Measurements from ENCODE around the gene PXT1. TPM values are rescaled to one million over a fixed set of nuclear protein-coding genes. Genes with fewer than 3 reads are reported as not detected.
"Not testable (repeated sequence)": the region's sequence is repeated elsewhere in the genome, so short reads cannot be mapped to it uniquely, and the experiment has no call there.

PXT1 gene
- total RNA-seq, 1 donor from 2014 or later: not detected

DNA sequence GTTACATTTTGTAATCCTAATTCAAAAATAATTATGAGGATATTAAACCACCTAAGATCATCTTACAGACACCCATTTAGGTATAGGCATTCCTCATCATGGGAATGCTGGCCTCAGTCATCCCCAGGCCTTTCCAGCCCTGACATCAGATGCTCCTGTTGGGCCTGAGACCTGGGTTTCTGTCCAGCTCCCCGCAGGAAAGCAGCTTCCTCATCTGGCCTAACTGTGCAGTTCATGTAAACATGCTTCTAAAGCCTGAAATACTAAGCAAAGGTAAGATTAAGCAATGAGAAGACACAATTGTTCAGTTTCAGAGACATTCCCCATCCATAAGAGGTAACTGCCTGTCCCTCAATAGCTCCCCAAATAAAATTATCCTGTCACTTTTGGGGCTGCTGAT, 74.2 kb downstream of the PXT1 start:
- Histone ChIP-seq H3K4me1 (no peaks in the 10 kb centered on the region), H3K36me3 (peaks cover 3 to 5% of the 10 kb centered on the region in 2 donors), H3K27ac (no peak overlapping the region), H3K9me3 (no peaks in the 10 kb centered on the region), H3K27me3 (no peaks in the 10 kb centered on the region), H3K4me3 (no peak overlapping the region)
- TF ChIP-seq, protein P1, sequence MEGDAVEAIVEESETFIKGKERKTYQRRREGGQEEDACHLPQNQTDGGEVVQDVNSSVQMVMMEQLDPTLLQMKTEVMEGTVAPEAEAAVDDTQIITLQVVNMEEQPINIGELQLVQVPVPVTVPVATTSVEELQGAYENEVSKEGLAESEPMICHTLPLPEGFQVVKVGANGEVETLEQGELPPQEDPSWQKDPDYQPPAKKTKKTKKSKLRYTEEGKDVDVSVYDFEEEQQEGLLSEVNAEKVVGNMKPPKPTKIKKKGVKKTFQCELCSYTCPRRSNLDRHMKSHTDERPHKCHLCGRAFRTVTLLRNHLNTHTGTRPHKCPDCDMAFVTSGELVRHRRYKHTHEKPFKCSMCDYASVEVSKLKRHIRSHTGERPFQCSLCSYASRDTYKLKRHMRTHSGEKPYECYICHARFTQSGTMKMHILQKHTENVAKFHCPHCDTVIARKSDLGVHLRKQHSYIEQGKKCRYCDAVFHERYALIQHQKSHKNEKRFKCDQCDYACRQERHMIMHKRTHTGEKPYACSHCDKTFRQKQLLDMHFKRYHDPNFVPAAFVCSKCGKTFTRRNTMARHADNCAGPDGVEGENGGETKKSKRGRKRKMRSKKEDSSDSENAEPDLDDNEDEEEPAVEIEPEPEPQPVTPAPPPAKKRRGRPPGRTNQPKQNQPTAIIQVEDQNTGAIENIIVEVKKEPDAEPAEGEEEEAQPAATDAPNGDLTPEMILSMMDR (IDR thresholded peaks at IDR 0.05): no peak
- intact Hi-C loops (cut with DNase I): no loop called here
- DNase-seq (ENCODE audit: low spot score in 2 of 2): no peak

DNA sequence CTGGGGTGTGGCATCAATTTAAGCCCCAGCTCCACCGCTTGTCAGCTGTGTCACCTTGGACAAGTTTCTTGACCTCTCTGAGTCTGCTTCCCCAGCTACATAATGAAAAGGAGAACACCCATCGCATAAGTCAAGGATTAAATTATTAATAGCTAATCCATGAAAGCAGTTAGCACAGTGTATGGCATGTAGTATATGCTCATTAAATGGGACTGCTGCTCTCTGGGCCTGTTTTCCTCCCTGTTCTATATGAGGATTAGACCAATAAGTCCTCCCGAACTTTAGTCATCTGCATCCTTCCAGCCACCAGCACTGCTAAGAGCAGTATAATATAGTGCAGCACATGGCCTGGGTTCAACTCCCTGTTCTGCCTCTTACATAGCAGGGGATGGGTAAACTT, 74.9 kb downstream of the PXT1 start:
- DNase-seq (ENCODE audit: low spot score in 2 of 2): no peak
- intact Hi-C loops (cut with DNase I): no loop called here

DNA sequence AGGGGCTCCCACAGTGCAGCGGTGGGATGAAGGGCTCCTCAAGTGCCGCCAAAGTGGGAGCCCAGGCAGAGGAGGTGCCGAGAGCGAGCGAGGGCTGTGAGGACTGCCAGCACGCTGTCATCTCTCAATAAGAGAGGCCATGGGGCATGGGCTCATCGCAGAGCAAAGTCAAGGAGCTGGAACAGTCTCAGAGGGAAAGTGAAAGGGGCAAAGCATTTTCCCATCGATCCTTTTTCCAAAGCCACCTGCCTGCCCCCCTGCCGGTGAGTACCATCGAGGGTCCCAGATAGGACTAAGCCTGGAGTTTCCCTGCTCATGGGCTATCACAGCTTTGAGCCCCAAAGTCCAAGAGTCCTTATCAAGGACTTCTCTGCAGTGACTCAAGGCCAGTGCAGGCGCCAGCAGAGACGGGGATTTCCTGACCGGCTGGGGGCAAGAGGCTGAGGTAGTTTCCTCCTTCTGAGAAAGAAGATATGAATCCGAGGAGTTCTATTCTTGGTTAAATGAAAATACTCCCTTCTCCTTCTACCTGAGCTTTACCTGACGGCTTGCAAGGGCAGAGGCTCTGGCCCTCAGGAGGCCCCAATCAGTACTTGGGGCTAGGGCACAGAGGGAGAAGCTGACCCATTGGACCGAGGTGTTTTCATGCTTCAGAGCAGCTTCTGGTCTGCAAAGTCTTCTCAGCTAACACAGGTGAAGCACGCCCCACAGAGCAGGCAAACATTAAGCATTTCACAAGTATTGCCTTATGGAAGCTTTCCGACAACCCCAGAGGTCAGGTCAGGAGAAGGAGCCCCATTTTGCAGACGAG, 77.8 kb downstream of the PXT1 start:
- no peaks in the 10 kb centered on the region for H3K9me3 ChIP-seq
- TF ChIP-seq, protein P1 (IDR thresholded peaks at IDR 0.05): no peak
- H3K4me3 ChIP-seq: no peak overlapping the region
- peaks cover 3 to 5% of the 10 kb centered on the region in 2 donors for H3K36me3 ChIP-seq
- intact Hi-C loops (cut with DNase I): loop anchor here (5.0 kb wide), 3 partner anchors 168 to 338 kb away; partner anchors contain the start of genes BRPF3 and MAPK14
- H3K27ac ChIP-seq: no peak overlapping the region
- H3K27me3 ChIP-seq: no peaks in the 10 kb centered on the region
- no peak for DNase-seq (ENCODE audit: low spot score in 2 of 2)
- H3K4me1 ChIP-seq: peaks cover 0 to 10% of the 10 kb centered on the region in 2 donors

More for the DNA sequence above, 74.9 kb downstream of the PXT1 start:
- Histone ChIP-seq H3K4me3 (no peak overlapping the region), H3K36me3 (peaks cover 3 to 5% of the 10 kb centered on the region in 2 donors), H3K9me3 (no peaks in the 10 kb centered on the region), H3K27me3 (no peaks in the 10 kb centered on the region), H3K27ac (no peak overlapping the region), H3K4me1 (no peaks in the 10 kb centered on the region)
- TF ChIP-seq, protein P1 (IDR thresholded peaks at IDR 0.05): no peak

DNA sequence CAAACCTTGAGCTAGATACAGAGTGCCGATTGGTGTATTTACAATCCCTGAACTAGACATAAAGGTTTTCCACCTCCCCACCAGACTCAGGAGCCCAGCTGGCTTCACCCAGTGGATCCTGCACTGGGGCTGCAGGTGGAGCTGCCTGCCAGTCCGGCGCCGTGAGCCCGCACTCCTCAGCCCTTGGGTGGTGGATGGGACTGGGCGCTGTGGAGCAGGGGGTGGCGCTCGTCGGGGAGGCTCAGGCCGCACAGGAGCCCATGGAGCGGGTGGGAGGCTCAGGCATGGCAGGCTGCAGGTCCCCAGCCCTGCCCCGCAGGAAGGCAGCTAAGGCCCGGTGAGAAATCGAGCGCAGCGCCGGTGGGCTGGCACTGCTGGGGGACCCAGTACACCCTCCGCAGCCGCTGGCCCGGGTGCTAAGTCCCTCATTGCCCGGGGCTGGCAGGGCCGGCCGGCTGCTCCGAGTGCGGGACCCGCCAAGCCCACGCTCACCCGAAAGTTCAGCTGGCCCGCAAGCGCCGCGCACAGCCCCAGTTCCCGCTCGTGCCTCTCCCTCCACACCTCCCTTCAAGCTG, 78.5 kb downstream of the PXT1 start:
- DNase-seq (ENCODE audit: low spot score in 2 of 2); H3K9me3 ChIP-seq; H3K36me3 ChIP-seq; H3K27ac ChIP-seq; H3K4me3 ChIP-seq; H3K27me3 ChIP-seq: not testable (repeated sequence)
- H3K4me1 ChIP-seq: peaks cover 0 to 18% of the 10 kb centered on the region in 2 donors
- intact Hi-C loops (cut with DNase I): loop anchor here (5.0 kb wide), 3 partner anchors 167 to 337 kb away; partner anchors contain the start of genes BRPF3 and MAPK14

DNA sequence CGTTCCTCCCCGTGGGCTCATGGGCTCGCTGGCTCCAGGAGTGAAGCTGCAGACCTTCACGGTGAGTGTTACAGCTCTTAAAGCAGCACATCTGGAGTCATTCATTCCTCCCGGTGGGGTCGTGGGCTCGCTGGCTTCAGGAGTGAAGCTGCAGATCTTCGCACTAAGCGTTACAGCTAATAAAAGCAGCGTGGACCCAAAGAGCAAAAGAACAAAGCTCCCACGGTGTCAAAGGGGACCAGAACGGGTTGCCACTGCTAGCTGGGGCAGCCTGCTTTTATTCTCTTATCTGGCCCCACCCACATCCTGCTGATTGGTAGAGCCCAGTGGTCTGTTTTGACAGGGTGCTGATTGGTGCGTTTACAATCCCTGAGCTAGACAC, 79.3 kb downstream of the PXT1 start:
- peaks cover 0 to 26% of the 10 kb centered on the region in 2 donors for H3K4me1 ChIP-seq
- intact Hi-C loops (cut with DNase I): loop anchor here (5.0 kb wide), 3 partner anchors 166 to 336 kb away; partner anchors contain the start of genes BRPF3 and MAPK14
- H3K4me3 ChIP-seq; DNase-seq (ENCODE audit: low spot score in 2 of 2); H3K9me3 ChIP-seq; H3K27me3 ChIP-seq; H3K36me3 ChIP-seq; H3K27ac ChIP-seq: not testable (repeated sequence)

DNA sequence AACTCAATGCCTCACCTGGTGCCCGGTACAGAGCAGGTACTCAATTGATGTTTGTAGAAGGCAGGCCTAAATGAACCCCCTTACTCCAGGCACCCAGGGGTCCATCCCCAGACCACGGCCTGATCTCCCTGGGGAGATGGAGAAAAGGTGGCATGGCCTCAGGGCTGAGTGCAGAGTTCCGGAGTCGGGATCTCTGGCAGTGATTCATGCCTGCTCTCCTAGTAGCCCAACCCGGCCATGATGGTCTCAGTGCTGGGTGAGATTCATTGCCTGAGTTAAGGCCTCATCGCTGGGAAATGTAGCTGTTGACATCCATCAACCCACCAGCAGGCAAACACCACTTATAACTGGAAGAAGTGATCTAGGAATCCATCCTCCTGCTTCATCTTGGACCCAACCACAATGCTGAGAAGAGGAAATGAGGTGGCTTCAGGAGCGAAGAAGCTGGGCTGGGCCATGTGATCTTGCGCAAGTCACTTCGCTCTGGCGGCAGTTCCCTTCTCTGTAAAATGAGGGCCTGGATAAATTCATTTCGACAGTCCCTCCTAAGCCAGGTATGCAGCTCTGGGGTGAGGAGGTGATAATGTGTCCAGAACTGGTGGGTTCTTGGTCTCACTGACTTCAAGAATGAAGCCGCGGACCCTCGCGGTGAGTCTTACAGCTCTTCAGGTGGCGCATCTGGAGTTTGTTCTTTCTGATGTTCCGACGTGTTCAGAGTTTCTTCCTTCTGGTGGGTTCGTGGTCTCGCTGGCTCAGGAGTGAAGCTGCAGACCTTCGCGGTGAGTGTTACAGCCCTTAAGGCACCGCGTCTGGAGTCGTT, 79.9 kb downstream of the PXT1 start:
- no peaks in the 10 kb centered on the region for H3K27me3 ChIP-seq
- H3K4me1 ChIP-seq: peaks cover 0 to 27% of the 10 kb centered on the region in 2 donors
- no peak for DNase-seq (ENCODE audit: low spot score in 2 of 2)
- no peaks in the 10 kb centered on the region for H3K36me3 ChIP-seq
- no peak overlapping the region for H3K4me3 ChIP-seq
- no peaks in the 10 kb centered on the region for H3K9me3 ChIP-seq
- no peak overlapping the region for H3K27ac ChIP-seq
- intact Hi-C loops (cut with DNase I): loop anchor here (5.0 kb wide), 3 partner anchors 165 to 335 kb away; partner anchors contain the start of genes BRPF3 and MAPK14
- TF ChIP-seq, protein P1 (IDR thresholded peaks at IDR 0.05): no peak
